Endothelial cell of umbilical vein (primary cell): ENCODE results near the gene TIMP4. TPM values are rescaled to one million over a fixed set of nuclear protein-coding genes. Genes with fewer than 3 reads are reported as not detected.

ENCODE experiments used
- BruUV-seq: library from RNA; stranded (reverse); fragments of 400-500 nt; replicated peaks from 2 replicates; lab custom pipeline; 2021; lab: Mats Ljungman, UMichigan
- CTCF ChIA-PET: fragments of 300-600, 350-600 bp; sonication (Branson Sonifier 250); formaldehyde crosslinking; loops from one replicate; lab custom pipeline; 2021; ENCODE audit warnings: antibody characterized with exemption, inconsistent platforms; lab: Charles Lee
- POLR2A ChIA-PET: fragments of 300-600, 350-600 bp; sonication (Branson Sonifier 250); formaldehyde crosslinking; loops from one replicate; lab custom pipeline; 2021; ENCODE audit warnings: antibody characterized with exemption, inconsistent platforms; lab: Charles Lee
- DNase-seq: peaks from one replicate; pipeline ENCODE4 v3.0.0-alpha.2; 2011; ENCODE audit warnings: low read depth, low spot score
- FAIRE-seq: peaks from 2 replicates; lab custom pipeline; 2011; peaks lifted over from hg19 to GRCh38; lab: Jason Lieb, UNC
- H2AFZ ChIP-seq: 2 replicates; pipeline ENCODE4 v1.6.0; 2012; ENCODE audit warnings: low read depth, low read length, control low read depth, inconsistent platforms
- H3K27ac ChIP-seq: 2 replicates; pipeline ENCODE4 v1.5.1; 2011; ENCODE audit warnings: low read depth, mild to moderate bottlenecking, control low read depth, low read length, moderate library complexity; ENCODE audit not compliant: insufficient read depth
- H3K27me3 ChIP-seq, 2 experiments: 2 replicates each; pipeline versions ENCODE4 v1.6.0 to v1.6.1; 2011; ENCODE audit warnings: low read length in 2 of 2, mixed read lengths in 1 of 2; ENCODE audit not compliant: control insufficient read depth in 2 of 2, insufficient read depth in 2 of 2
- H3K36me3 ChIP-seq, 2 experiments: 2 replicates in 1 of 2; 3 replicates in 1 of 2; pipeline ENCODE4 v1.5.1; 2011; ENCODE audit warnings: low read length in 2 of 2, mild to moderate bottlenecking in 1 of 2, moderate library complexity in 1 of 2; ENCODE audit not compliant: control insufficient read depth in 2 of 2, insufficient read depth in 2 of 2; ENCODE audit errors: extremely low read depth in 1 of 2
- H3K4me1 ChIP-seq: 3 replicates; pipeline ENCODE4 v1.5.1; 2011; ENCODE audit warnings: mild to moderate bottlenecking, low read length; ENCODE audit not compliant: control insufficient read depth, insufficient read depth; ENCODE audit errors: extremely low read depth
- H3K4me2 ChIP-seq: 2 replicates; pipeline ENCODE4 v1.6.1; 2011; ENCODE audit warnings: low read length, control low read depth, mixed read lengths; ENCODE audit not compliant: insufficient read depth
- H3K4me3 ChIP-seq, 3 experiments: fragments of 200-600 bp in 1 of 3; sonication (generic), shearing (Covaris generic) in 1 of 3; replicated peaks in 1 of 3; 2 replicates each; pipeline ENCODE4 v1.5.1; 2011 to 2016; ENCODE audit warnings: control low read depth in 3 of 3, low read length in 3 of 3, mild to moderate bottlenecking in 2 of 3, inconsistent platforms in 1 of 3, low read depth in 1 of 3, moderate library complexity in 1 of 3; ENCODE audit not compliant: insufficient read depth in 1 of 3
- H3K79me2 ChIP-seq: 2 replicates; pipeline ENCODE4 v1.6.0; 2012; ENCODE audit warnings: low read length, inconsistent platforms; ENCODE audit not compliant: control insufficient read depth, insufficient read depth
- H3K9ac ChIP-seq: replicated peaks from 2 replicates; pipeline ENCODE3; 2011; ENCODE audit warnings: low read length, control low read depth; ENCODE audit not compliant: insufficient read depth; ENCODE audit errors: extremely low read depth
- H3K9me1 ChIP-seq: replicated peaks from 3 replicates; pipeline ENCODE4 v1.6.0; 2011; ENCODE audit warnings: mild to moderate bottlenecking, low read length; ENCODE audit not compliant: control insufficient read depth, insufficient read depth; ENCODE audit errors: extremely low read depth
- H3K9me3 ChIP-seq: replicated peaks from 2 replicates; pipeline ENCODE4 v1.5.1; 2012; ENCODE audit warnings: low read length, inconsistent platforms; ENCODE audit not compliant: control insufficient read depth, insufficient read depth
- H4K20me1 ChIP-seq: replicated peaks from 2 replicates; pipeline ENCODE3; 2011; ENCODE audit warnings: mild to moderate bottlenecking, low read length; ENCODE audit not compliant: control insufficient read depth, insufficient read depth; ENCODE audit errors: extremely low read depth
- EZH2 ChIP-seq: IDR thresholded peaks from 2 replicates; pipeline ENCODE4 v1.6.1; 2012; ENCODE audit warnings: borderline replicate concordance, low read depth, mild to moderate bottlenecking, moderate library complexity, low read length, inconsistent platforms; ENCODE audit not compliant: severe bottlenecking
- FOS ChIP-seq: IDR thresholded peaks from 2 replicates; pipeline ENCODE4 v1.6.1; 2011; ENCODE audit warnings: mild to moderate bottlenecking, low read length, moderate library complexity, borderline replicate concordance; ENCODE audit not compliant: insufficient read depth
- GATA2 ChIP-seq: IDR thresholded peaks from 2 replicates; pipeline ENCODE4 v1.7.0; 2011; ENCODE audit warnings: low read depth, mild to moderate bottlenecking, moderate library complexity, mixed read lengths, low read length; ENCODE audit not compliant: insufficient read length, insufficient read depth
- JUN ChIP-seq: IDR thresholded peaks from 2 replicates; pipeline ENCODE4 v1.6.1; 2011; ENCODE audit warnings: borderline replicate concordance, low read depth; ENCODE audit not compliant: insufficient read length, insufficient read depth
- MYC ChIP-seq: IDR thresholded peaks from one replicate; pipeline ENCODE4 v1.6.1; 2011; ENCODE audit warnings: mild to moderate bottlenecking, low read depth, low read length
- POLR2A ChIP-seq: IDR thresholded peaks from 2 replicates; pipeline ENCODE4 v1.6.1; 2012; ENCODE audit warnings: low read depth, mild to moderate bottlenecking, control low read depth, low read length
- POLR2AphosphoS5 ChIP-seq: IDR thresholded peaks from 2 replicates; pipeline ENCODE4 v1.6.1; 2012; ENCODE audit warnings: low read depth, mild to moderate bottlenecking, control low read depth, low read length, moderate library complexity; ENCODE audit not compliant: insufficient read depth
- dilution Hi-C: fragments of 300-500 bp; cut with MboI; formaldehyde crosslinking; loops from one replicate; pipeline ENCODE4 v1.15.0; 2019; ENCODE audit warnings: low sequenced_read_pairs; ENCODE audit not compliant: extremely low pct_ligation_motif_present
- intact Hi-C: fragments of 100-400 bp; cut with micrococcal nuclease; formaldehyde crosslinking; loops from one replicate; pipeline ENCODE4 v1.10.0; 2022
- polyA plus RNA-seq, 4 experiments: library from polyadenylated mRNA; depleted of rRNA in 3 of 4; stranded (reverse) in 3 of 4; unstranded in 1 of 4; fragments of >200 nt; gene quantifications; 2 replicates each; pipeline versions ENCODE4 v1.2.1 to v1.2.3, GENCODE V29; 2011 to 2012; ENCODE audit warnings: missing spikeins in 1 of 4
- total RNA-seq: library from RNA; stranded (reverse); gene quantifications from 2 replicates; pipeline ENCODE4 v1.2.3, GENCODE V29; 2021
- TF ChIP-seq, protein P1 (sequence below), 2 donors: IDR thresholded peaks; 1 replicate in 1 of 2; 2 replicates in 1 of 2; pipeline ENCODE4 v1.5.1; 2011; ENCODE audit warnings: low read length in 2 of 2, mild to moderate bottlenecking in 2 of 2, moderate library complexity in 2 of 2, control low read depth in 1 of 2, inconsistent platforms in 1 of 2, low read depth in 1 of 2; ENCODE audit not compliant: insufficient read depth in 1 of 2; ENCODE audit errors: extremely low read depth in 1 of 2
- TF ChIP-seq, protein P2 (sequence below): IDR thresholded peaks from 2 replicates; pipeline ENCODE4 v1.6.1; 2011; ENCODE audit not compliant: insufficient read depth, insufficient read length

The TIMP4 gene
- total and polyA plus RNA-seq, 2 donors (not counting 3 experiments of a cell fraction or from before 2014, with no cell fraction given): 0.07 to 0.40 TPM

DNA sequence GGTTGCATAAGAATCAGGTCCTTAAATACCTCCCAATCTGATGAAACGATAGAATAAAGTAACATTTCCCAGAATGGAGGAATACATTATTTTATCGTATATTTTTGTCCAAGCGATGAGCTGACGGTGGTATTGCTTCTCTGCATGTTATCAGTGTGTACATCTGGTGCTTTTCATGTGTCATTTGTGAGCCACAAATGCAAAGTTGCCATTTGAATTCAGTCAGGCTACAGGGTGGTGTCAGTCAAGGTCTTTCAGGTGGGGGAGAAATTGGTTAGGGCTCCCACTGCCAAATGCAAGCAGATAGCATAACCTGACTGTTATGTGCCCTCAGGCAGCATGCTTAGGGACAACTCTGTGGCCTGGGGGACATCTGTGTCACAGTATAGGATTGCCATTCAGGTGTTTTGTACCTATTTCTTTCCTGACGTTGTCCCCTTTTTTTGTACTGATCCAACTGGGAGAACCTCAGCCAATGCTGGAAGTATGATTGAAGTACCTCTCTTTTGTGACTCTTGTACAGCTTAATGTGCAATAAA lies 26.5 kb upstream of the TIMP4 start:
- Histone ChIP-seq H3K9ac (no peak overlapping the region), H3K79me2 (no peaks in the 10 kb centered on the region), H2AFZ (no peak overlapping the region), H3K9me3 (no peaks in the 10 kb centered on the region), H3K27me3 (no peaks in the 10 kb centered on the region), H3K27ac (no peak overlapping the region), H4K20me1 (no peaks in the 10 kb centered on the region), H3K4me2 (no peak overlapping the region), H3K4me3 (no peak overlapping the region), H3K4me1 (peaks cover 14% of the 10 kb centered on the region), H3K9me1 (no peaks in the 10 kb centered on the region), H3K36me3 (no peaks in the 10 kb centered on the region)
- BruUV-seq: no TSS peak
- intact Hi-C loops (no loop called here), dilution Hi-C loops (no loop called here)
- CTCF ChIA-PET: interaction anchor here (1.4 kb wide), 1 partner anchor 50 kb away, joined by 3 read pairs; no protein-coding TSS in a partner anchor
- FAIRE-seq (no peak), DNase-seq (no peak)
- POLR2A ChIA-PET: no interaction called here
- TF ChIP-seq, protein P1, sequence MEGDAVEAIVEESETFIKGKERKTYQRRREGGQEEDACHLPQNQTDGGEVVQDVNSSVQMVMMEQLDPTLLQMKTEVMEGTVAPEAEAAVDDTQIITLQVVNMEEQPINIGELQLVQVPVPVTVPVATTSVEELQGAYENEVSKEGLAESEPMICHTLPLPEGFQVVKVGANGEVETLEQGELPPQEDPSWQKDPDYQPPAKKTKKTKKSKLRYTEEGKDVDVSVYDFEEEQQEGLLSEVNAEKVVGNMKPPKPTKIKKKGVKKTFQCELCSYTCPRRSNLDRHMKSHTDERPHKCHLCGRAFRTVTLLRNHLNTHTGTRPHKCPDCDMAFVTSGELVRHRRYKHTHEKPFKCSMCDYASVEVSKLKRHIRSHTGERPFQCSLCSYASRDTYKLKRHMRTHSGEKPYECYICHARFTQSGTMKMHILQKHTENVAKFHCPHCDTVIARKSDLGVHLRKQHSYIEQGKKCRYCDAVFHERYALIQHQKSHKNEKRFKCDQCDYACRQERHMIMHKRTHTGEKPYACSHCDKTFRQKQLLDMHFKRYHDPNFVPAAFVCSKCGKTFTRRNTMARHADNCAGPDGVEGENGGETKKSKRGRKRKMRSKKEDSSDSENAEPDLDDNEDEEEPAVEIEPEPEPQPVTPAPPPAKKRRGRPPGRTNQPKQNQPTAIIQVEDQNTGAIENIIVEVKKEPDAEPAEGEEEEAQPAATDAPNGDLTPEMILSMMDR (IDR thresholded peaks at IDR 0.05; ENCODE audit: extremely low read depth in 1 of 2, insufficient read depth in 1 of 2, low read depth in 1 of 2, low read length in 2 of 2): no peak
- TF ChIP-seq POLR2AphosphoS5 (no peak), GATA2 (no peak), JUN (no peak), FOS (no peak), MYC (no peak), EZH2 (no peak), POLR2A (no peak)
- TF ChIP-seq, protein P2, sequence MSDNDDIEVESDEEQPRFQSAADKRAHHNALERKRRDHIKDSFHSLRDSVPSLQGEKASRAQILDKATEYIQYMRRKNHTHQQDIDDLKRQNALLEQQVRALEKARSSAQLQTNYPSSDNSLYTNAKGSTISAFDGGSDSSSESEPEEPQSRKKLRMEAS: no peak
